ENCODE results near the gene ALDH18A1. TPM values are rescaled to one million over a fixed set of nuclear protein-coding genes. Genes with fewer than 3 reads are reported as not detected.

The ALDH18A1 gene
- total RNA-seq, 3 donors from 2014 or later (not counting 1 experiment from before 2014, with no cell fraction given) = 20.7 to 33.4 (median 25.2) TPM

DNA sequence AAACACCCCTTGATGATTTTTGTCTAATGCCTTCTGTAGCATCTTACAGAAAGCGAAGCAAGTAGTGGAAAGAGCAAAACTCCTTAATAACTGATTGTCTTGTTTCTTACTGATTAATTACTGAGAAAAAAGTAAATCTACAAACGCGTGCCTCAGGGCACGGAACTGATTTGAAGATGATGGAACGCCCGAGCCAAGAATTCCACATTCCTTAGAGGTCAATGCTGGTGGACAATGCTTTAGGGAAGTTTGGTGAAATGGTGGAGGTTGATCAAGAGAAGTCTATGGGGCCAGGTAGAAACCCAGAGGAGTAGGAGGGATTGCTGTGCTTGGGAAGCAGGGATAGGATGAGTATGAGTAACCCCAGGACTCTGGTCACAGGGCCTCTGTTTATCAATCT lies 90.4 kb downstream of the ALDH18A1 start:
- no peaks in the 10 kb centered on the region for H3K9me3 ChIP-seq (ENCODE audit: control insufficient read depth, insufficient read depth, low read length)
- H3K9me3 Mint-ChIP-seq = no peaks in the 10 kb centered on the region
- intact Hi-C loops (cut with micrococcal nuclease) = no loop called here

DNA sequence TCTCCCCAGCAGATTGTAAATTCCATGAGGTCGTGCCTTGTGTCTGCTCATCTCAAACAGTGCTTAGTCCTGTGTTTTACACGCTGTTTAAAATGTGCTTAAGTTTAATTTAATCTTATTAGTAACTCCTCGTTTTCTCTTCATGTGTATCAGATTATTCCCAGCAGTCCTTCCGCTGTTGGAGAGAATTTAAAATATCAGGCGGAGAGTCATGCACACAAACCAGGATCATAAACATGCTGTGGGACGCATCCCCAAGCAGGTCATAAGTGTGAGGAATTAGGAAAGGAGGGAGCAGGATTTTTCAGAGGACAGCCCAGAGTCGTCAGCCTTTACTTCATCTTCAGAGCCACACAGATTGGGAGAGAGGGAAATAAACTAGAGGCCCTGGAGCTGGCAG lies 91.2 kb downstream of the ALDH18A1 start:
- peaks cover 8% of the 10 kb centered on the region for H3K4me1 ChIP-seq (ENCODE audit: control insufficient read depth, insufficient read depth, low read length)
- TF ChIP-seq, protein P1, sequence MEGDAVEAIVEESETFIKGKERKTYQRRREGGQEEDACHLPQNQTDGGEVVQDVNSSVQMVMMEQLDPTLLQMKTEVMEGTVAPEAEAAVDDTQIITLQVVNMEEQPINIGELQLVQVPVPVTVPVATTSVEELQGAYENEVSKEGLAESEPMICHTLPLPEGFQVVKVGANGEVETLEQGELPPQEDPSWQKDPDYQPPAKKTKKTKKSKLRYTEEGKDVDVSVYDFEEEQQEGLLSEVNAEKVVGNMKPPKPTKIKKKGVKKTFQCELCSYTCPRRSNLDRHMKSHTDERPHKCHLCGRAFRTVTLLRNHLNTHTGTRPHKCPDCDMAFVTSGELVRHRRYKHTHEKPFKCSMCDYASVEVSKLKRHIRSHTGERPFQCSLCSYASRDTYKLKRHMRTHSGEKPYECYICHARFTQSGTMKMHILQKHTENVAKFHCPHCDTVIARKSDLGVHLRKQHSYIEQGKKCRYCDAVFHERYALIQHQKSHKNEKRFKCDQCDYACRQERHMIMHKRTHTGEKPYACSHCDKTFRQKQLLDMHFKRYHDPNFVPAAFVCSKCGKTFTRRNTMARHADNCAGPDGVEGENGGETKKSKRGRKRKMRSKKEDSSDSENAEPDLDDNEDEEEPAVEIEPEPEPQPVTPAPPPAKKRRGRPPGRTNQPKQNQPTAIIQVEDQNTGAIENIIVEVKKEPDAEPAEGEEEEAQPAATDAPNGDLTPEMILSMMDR (IDR thresholded peaks at IDR 0.05) = no peak
- H3K27me3 ChIP-seq (ENCODE audit: control insufficient read depth, insufficient read depth, low read length) = no peaks in the 10 kb centered on the region
- no peak overlapping the region for H3K4me3 ChIP-seq (ENCODE audit: low read length)
- no peak overlapping the region for H3K27ac ChIP-seq (ENCODE audit: low read length)
- no peak for ATAC-seq
- no peaks in the 10 kb centered on the region for H3K36me3 ChIP-seq (ENCODE audit: control insufficient read depth, insufficient read depth, low read length)
- 88% methylated on average over 7 of the region's 7 CpGs for WGBS (ENCODE audit: insufficient coverage)
- intact Hi-C loops (cut with micrococcal nuclease) = no loop called here
- no peak overlapping the region for H3K4me3 Mint-ChIP-seq
- H3K9me3 ChIP-seq (ENCODE audit: control insufficient read depth, insufficient read depth, low read length) = no peaks in the 10 kb centered on the region
- peaks cover 10 to 11% of the 10 kb centered on the region in 2 donors for H3K4me1 Mint-ChIP-seq
- H3K27me3 Mint-ChIP-seq (ENCODE audit: low read depth in 2 of 2) = peaks cover 8 to 10% of the 10 kb centered on the region in 2 donors
- no peaks in the 10 kb centered on the region for H3K9me3 Mint-ChIP-seq
- H3K36me3 Mint-ChIP-seq = no peaks in the 10 kb centered on the region
- H3K27ac Mint-ChIP-seq = no peak overlapping the region
- no peak for DNase-seq

More for the DNA sequence above, 90.4 kb downstream of the ALDH18A1 start:
- H3K4me1 ChIP-seq (ENCODE audit: control insufficient read depth, insufficient read depth, low read length) = peaks cover 5% of the 10 kb centered on the region
- H3K27me3 Mint-ChIP-seq (ENCODE audit: low read depth in 2 of 2) = peaks cover 8 to 10% of the 10 kb centered on the region in 2 donors
- H3K36me3 ChIP-seq (ENCODE audit: control insufficient read depth, insufficient read depth, low read length) = no peaks in the 10 kb centered on the region
- H3K4me3 Mint-ChIP-seq = no peak overlapping the region
- H3K4me3 ChIP-seq (ENCODE audit: low read length) = no peak overlapping the region
- H3K4me1 Mint-ChIP-seq = peaks cover 6 to 8% of the 10 kb centered on the region in 2 donors
- no peaks in the 10 kb centered on the region for H3K27me3 ChIP-seq (ENCODE audit: control insufficient read depth, insufficient read depth, low read length)
- no peak for ATAC-seq
- no peaks in the 10 kb centered on the region for H3K36me3 Mint-ChIP-seq
- WGBS (ENCODE audit: insufficient coverage) = 94% methylated on average over 6 of the region's 6 CpGs
- no peak for DNase-seq
- no peak overlapping the region for H3K27ac ChIP-seq (ENCODE audit: low read length)
- TF ChIP-seq, protein P1 (IDR thresholded peaks at IDR 0.05) = no peak
- H3K27ac Mint-ChIP-seq = no peak overlapping the region

DNA sequence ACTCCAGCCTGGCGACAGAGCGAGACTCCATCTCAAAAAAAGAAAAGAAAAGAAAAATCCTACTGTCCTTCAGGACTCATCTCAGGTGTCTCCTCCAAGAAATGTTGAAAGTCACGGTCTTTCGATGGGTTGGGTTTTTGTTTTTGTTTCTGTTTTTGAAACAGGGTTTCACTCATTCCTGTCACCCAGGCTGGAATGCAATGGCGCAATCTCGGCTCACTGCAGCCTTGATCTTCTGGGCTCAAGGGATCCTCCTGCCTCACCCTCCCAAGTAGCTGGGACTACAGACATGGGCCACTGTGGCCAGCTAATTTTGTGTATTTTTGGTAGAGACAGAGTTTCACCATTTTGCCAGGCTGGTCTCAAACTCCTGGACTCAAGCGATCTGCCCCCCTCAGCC lies 92.2 kb downstream of the ALDH18A1 start:
- Histone ChIP-seq H3K27ac (ENCODE audit: low read length) (no peak overlapping the region), H3K4me1 (ENCODE audit: control insufficient read depth, insufficient read depth, low read length) (peaks cover 12% of the 10 kb centered on the region), H3K27me3 (ENCODE audit: control insufficient read depth, insufficient read depth, low read length) (no peaks in the 10 kb centered on the region), H3K36me3 (ENCODE audit: control insufficient read depth, insufficient read depth, low read length) (no peaks in the 10 kb centered on the region), H3K4me3 (ENCODE audit: low read length) (no peak overlapping the region), H3K9me3 (ENCODE audit: control insufficient read depth, insufficient read depth, low read length) (no peaks in the 10 kb centered on the region)
- DNase-seq (no peak), ATAC-seq (no peak)
- Mint-ChIP-seq H3K27ac (no peak overlapping the region), H3K27me3 (ENCODE audit: low read depth in 2 of 2) (peaks cover 8 to 15% of the 10 kb centered on the region in 2 donors), H3K9me3 (no peaks in the 10 kb centered on the region), H3K4me3 (no peak overlapping the region), H3K4me1 (peaks cover 14 to 15% of the 10 kb centered on the region in 2 donors), H3K36me3 (no peaks in the 10 kb centered on the region)
- WGBS (ENCODE audit: insufficient coverage) = 93% methylated on average over 7 of the region's 7 CpGs
- TF ChIP-seq, protein P1 (IDR thresholded peaks at IDR 0.05) = no peak
- intact Hi-C loops (cut with micrococcal nuclease) = no loop called here

DNA sequence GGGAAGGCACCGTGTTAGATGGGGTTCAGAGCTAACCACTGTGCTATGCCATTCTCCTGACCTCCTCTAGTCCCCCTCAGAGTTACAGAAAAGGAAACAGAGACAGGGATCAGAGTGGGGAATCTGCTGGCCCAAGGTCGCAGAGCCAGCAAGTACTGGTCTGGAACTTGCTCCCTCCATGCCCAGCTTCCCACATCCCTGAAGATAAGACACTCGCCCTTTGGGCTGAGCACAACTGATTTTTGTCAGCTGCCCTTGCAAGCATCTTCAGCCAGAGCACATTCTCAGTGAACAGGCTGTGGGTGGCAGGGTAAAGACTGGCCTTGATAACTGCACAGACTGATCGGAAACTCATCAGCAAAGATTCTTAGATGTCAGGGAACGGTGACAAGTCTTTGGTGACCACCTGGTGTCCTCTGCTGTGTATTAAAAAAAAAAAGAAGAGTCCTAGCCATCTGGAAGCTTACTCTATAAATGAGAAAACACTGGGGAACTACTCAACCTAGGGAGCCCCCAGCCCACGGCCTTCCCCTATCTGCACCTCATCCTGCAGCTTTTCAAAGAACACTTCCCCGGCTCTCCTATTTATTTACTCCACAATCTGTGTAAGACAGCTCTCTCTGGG lies 94.1 kb downstream of the ALDH18A1 start:
- H3K27ac ChIP-seq (ENCODE audit: low read length) = no peak overlapping the region
- peaks cover 14 to 15% of the 10 kb centered on the region in 2 donors for H3K4me1 Mint-ChIP-seq
- intact Hi-C loops (cut with micrococcal nuclease) = no loop called here
- H3K4me3 ChIP-seq (ENCODE audit: low read length) = no peak overlapping the region
- H3K9me3 Mint-ChIP-seq = no peaks in the 10 kb centered on the region
- no peaks in the 10 kb centered on the region for H3K36me3 Mint-ChIP-seq
- WGBS (ENCODE audit: insufficient coverage) = 82% methylated on average over 7 of the region's 7 CpGs
- H3K4me3 Mint-ChIP-seq = peak overlapping the region; percentile 11
- DNase-seq (peak in 1 of 2 donors; percentile 11), ATAC-seq (no peak)
- no peaks in the 10 kb centered on the region for H3K27me3 ChIP-seq (ENCODE audit: control insufficient read depth, insufficient read depth, low read length)
- no peaks in the 10 kb centered on the region for H3K36me3 ChIP-seq (ENCODE audit: control insufficient read depth, insufficient read depth, low read length)
- H3K27ac Mint-ChIP-seq = no peak overlapping the region
- peaks cover 12% of the 10 kb centered on the region for H3K4me1 ChIP-seq (ENCODE audit: control insufficient read depth, insufficient read depth, low read length)
- no peaks in the 10 kb centered on the region for H3K9me3 ChIP-seq (ENCODE audit: control insufficient read depth, insufficient read depth, low read length)
- TF ChIP-seq, protein P1 (IDR thresholded peaks at IDR 0.05) = no peak
- peaks cover 8 to 23% of the 10 kb centered on the region in 2 donors for H3K27me3 Mint-ChIP-seq (ENCODE audit: low read depth in 2 of 2)
